GM21737 (cell line): ENCODE data around the gene PLA2G4D.

ENCODE experiments used
- ATAC-seq: cut with Tn5 transposase; IDR thresholded peaks from one replicate; pipeline ENCODE4 v1.9.1; 2021; ENCODE audit warnings: mild to moderate bottlenecking, moderate library complexity; ENCODE audit not compliant: unreplicated experiment

The PLA2G4D gene

GRCh38 chr15:42058791-42059190, 35.6 kb downstream of the PLA2G4D start:
- no peak for ATAC-seq

- no peak for ATAC-seq
Measured at GRCh38 chr15:42057799-42058646, 36.3 kb downstream of the PLA2G4D start.

DNA sequence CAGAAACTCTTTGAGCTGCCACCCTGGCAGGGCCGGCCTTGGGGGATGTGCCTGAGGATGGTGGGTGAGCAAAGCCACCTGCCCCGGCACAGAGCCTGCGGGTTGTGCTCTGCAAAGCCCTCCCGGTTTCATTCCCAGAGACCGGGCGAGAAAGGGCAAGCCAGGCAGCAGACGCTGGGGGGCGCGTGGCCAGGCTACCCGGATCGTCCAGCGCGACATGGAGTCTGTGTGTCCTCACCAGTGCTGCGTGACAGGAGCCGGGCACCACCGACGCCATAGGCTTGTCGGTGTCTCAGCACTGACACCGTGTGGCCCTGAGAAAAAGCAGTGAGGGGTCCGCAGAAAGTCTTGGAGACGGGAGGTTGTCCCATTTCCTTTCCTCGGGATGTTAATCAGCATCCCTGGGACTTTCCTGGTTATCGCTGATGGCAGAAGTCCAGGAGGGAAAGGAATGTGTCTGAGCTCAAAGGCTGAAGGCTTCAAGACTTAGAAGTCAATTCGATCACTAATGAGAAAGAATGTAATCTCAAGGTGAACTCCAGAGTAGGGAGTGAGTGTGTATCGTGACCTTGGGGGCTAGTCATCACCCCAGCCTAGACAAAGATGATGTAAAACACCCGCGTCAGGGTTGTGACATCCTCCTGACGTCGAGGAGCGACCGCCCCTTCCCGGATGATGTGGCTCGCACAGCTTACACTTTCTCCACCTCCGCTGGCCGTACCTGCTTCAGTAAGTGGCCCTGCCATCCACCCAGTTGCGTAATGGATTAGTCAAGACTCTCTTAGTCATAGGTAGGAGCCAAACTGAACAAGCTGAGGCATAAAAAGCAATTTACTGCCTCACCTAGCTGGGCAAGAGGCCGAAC, 37.2 kb downstream of the PLA2G4D start:
- ATAC-seq = peak; percentile 55

DNA sequence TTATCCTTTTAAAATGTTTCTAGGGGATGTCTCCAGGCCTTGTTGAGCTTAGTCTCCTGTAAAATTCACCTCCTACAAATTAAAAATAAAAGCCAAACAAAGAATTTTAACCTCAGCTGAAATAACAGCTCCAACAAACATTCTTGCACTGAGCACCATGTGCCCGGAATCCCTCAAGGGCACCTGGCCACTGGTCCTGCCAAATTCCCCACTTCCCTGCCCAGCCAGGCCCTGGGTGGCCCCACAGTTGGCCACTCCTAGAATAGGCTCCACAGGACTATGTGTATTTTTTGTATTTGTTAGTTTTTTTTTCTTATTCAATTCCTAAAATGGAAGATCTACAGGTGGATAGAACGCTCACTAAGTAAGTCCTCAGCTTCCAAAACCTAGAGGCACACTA, 40.4 kb downstream of the PLA2G4D start:
- no peak for ATAC-seq

DNA sequence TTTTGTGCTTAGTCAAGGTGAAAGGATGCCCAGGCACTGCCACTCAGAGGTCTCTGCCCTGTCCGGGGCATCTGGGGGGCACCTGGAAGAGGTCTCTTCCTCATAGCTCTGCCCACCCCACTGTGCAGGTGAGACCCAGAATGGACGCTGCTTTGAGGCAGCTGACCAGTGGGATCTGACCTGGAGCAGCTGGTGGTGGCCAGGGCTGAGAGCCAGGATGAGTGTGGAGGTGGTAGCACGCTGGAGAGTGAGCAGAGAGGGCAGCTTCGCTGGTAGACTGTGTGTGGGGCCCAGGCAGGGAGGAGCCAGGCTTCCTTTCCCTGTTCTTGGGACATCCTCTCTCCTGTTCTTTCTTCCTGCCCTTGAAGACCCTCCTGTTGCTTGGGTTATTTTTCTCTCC, 41.4 kb downstream of the PLA2G4D start:
- ATAC-seq = no peak

GRCh38 chr15:42050484-42051255, 43.7 kb downstream of the PLA2G4D start:
- no peak for ATAC-seq

DNA sequence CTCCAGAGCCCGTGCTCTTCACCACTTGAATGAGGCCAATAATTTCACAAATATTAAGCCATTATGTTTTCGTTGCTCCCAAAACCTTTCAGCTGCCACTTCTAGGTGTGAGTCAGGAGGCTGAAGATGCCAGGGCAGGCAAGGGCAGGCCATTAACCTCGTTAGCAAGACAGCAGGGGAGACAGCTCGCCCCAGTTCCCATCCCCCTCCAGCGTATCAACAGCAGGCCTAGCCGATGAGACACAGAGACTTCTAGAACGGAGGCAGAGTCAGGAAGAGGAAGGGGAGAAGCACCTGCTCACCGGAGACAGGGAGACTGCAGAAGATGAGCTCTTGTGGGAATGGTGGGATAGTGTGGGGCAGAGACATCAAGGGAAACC, 45.6 kb downstream of the PLA2G4D start:
- ATAC-seq = no peak

DNA sequence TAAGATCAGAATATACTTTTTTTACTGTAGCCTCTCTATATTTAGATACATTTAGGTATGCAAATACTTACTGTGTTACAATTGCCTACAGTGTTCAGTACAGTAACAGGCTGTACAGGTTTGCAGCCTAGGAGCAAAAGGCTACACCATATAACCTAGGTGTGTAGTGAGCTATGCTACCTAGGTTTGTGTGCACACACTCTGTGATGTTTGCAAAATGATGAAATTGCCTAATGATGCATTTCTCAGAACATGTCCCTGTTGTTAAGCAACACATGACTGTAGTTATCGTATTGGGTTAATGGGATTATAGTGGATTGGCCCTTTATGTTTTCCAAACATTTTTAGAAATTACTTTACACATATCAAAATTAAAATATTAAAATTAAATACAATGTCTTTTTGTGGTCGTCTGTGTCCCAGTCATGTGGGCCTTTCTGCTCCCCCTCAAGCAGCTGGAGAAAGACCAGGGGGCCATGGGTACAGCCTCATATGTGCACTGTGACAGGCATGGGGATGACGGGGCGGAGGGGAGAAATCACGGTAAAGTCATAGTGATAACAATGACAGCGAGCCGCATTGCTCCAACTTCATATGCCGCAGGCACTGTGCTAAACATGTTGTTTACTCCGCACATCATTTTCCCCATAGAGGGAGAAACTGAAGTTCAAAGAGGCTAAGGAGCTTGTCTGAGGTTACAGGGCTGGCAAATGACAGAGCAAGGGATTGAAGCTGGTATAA, 46.1 kb downstream of the PLA2G4D start:
- ATAC-seq = no peak

- no peak for ATAC-seq
Measured at GRCh38 chr15:42046597-42046996, 47.8 kb downstream of the PLA2G4D start.

GRCh38 chr15:42045211-42045615, 49.1 kb downstream of the PLA2G4D start:
- no peak for ATAC-seq

- no peak for ATAC-seq
Measured at GRCh38 chr15:42042602-42043400, 51.6 kb downstream of the PLA2G4D start.

DNA sequence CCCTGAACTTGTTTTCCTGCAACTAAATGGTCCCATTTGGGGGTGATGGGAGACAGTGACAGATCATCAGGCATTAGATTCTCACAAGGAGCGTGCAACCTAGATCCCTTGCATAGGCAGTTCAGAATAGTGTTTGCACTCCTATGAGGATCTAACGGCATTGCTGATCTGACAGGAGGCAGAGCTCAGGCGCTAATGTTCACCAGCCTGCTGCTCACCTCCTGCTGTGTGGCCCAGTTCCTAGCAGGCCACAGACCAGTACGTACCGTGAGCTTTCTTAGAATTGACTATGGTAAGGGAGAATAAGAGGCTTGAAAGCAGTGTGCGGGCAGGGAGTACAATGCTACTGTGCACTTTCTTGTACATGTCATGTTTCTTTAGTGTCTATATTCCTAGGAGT, 56.0 kb downstream of the PLA2G4D start:
- no peak for ATAC-seq

- ATAC-seq = no peak
Measured at GRCh38 chr15:42037656-42038055, 56.7 kb downstream of the PLA2G4D start.

GRCh38 chr15:42036966-42037365, 57.4 kb downstream of the PLA2G4D start:
- ATAC-seq = no peak

- ATAC-seq = no peak
Measured at GRCh38 chr15:42036112-42036905, 58.1 kb downstream of the PLA2G4D start.

GRCh38 chr15:42035435-42035761, 59.0 kb downstream of the PLA2G4D start:
- ATAC-seq = peak; percentile 70

DNA sequence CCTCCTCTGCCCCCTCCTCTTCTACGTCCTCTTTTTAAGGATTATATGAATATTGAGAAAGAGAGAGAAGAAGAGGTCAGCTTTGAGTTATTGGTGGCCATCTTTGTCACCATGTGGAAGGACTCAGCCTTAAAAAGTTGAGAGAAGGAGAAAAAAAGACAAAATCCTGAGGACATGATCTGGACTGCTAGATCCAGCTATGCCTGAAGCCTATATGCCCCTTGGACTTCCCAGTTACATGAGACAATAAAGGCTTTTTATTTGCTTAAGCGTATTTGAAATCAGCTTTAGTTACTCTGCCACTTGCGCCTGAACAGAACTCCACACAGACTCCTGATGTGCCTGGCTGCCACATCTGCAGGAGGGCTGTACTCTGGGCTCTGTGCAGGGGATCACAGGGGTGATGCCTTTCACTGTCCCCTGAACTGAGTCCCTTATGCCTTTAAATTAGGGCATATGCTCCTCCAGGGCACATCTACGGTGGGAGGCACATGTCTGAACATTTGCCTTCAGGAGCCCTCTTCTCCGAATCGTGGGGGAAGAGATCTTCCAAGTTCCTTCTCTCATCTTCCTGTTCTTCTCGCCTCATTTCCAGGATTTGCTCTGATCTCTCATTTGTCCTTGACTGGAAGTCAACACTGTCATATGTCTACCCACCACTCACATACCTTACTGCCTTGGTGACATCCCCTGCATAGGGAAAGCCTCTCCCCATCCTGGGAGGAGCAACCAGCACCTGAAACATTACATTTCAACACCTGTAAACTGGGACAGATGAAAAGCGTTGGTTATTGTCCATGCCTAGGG, 59.5 kb downstream of the PLA2G4D start:
- peak; percentile 27 for ATAC-seq

DNA sequence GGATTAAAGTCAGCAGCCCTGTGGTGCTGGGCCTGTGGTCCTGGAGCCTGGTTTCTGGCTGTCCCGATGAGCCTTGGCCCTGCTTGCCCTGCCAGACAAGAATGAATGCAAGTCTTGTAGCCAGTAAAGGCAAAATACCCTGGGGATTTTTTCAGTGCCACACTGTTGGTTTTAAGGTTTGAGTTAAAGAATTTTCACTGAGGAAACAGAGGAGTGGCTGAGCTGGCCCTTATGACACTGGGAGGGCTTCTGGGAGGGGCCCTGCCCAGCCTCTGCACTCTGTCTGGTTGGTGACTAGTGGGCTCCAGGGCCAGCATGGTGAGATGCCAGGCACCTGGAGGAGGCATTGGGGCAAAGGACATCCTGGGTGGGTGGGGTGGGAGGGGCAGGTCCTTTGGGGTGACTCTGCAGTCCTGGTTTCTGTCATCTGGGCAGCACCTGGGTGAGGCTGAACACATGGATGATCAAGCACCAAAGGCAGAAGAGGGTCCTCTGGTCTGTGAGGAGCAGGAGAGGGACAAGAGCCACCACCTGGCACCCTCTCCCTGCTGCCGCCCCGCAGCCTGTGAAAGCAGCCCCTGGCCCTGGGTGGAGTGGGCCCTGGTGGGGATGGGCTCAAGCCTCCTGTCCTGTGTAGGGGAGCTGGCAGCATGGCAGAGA, 61.0 kb downstream of the PLA2G4D start:
- ATAC-seq = no peak
